SU-DHL-6 (cell line): Measurements from ENCODE around the gene RABL6.
"Not testable (repeated sequence)": the region's sequence is repeated elsewhere in the genome, so short reads cannot be mapped to it uniquely, and the experiment has no call there.

Experiments
- EZH2phosphoT487 ChIP-seq: fragments of 200-600 bp; sonication (generic), shearing (Covaris generic); conservative IDR thresholded peaks from 2 replicates; pipeline ENCODE4 v1.6.1; 2018; ENCODE audit warnings: mild to moderate bottlenecking, antibody characterized with exemption, low read length, moderate library complexity, mixed read lengths
- TF ChIP-seq, protein P1 (sequence below): fragments of 200-600 bp; sonication (generic); IDR thresholded peaks from one replicate; pipeline ENCODE4 v1.5.1; 2017; ENCODE audit warnings: antibody characterized with exemption, mild to moderate bottlenecking, low read length, moderate library complexity; ENCODE audit not compliant: insufficient read depth, poor library complexity, severe bottlenecking

DNA sequence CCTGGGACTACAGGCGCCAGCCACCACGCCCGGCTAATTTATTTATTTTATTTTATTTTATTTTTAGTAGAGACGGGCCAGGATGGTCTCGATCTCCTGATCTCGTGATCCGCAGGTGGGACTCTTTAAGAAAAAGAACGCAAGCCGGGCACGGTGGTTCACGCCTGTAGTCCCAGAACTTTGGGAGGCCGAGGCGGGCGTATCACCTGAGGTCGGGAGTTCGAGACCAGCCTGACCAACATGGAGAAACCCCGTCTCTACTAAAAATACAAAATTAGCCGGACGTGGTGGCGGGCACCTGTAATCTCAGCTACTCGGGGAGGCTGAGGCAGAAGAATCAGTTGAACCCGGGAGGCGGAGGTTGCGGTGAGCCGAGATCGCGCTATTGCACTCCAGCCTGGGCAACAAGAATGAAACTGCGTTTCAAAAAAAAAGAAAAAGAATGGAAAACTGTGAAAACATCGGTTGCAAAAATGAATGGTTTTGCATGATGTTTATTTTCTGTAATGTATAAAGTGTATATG lies 59.2 kb downstream of the RABL6 start:
- TF ChIP-seq, protein P1, sequence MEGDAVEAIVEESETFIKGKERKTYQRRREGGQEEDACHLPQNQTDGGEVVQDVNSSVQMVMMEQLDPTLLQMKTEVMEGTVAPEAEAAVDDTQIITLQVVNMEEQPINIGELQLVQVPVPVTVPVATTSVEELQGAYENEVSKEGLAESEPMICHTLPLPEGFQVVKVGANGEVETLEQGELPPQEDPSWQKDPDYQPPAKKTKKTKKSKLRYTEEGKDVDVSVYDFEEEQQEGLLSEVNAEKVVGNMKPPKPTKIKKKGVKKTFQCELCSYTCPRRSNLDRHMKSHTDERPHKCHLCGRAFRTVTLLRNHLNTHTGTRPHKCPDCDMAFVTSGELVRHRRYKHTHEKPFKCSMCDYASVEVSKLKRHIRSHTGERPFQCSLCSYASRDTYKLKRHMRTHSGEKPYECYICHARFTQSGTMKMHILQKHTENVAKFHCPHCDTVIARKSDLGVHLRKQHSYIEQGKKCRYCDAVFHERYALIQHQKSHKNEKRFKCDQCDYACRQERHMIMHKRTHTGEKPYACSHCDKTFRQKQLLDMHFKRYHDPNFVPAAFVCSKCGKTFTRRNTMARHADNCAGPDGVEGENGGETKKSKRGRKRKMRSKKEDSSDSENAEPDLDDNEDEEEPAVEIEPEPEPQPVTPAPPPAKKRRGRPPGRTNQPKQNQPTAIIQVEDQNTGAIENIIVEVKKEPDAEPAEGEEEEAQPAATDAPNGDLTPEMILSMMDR: not testable (repeated sequence)
- not testable (repeated sequence) for TF ChIP-seq EZH2phosphoT487
